NAMALWA (cell line): ENCODE results near the gene RAI1.
"Not testable (repeated sequence)": the region's sequence is repeated elsewhere in the genome, so short reads cannot be mapped to it uniquely, and the experiment has no call there.

Source experiments
- DNase-seq: peaks from one replicate; pipeline ENCODE4 v3.0.0-alpha.2; 2015; ENCODE audit warnings: low spot score

Gene RAI1

GRCh38 chr17:17800504-17801021 is 119.3 kb downstream of the RAI1 start:
- DNase-seq = no peak

DNA sequence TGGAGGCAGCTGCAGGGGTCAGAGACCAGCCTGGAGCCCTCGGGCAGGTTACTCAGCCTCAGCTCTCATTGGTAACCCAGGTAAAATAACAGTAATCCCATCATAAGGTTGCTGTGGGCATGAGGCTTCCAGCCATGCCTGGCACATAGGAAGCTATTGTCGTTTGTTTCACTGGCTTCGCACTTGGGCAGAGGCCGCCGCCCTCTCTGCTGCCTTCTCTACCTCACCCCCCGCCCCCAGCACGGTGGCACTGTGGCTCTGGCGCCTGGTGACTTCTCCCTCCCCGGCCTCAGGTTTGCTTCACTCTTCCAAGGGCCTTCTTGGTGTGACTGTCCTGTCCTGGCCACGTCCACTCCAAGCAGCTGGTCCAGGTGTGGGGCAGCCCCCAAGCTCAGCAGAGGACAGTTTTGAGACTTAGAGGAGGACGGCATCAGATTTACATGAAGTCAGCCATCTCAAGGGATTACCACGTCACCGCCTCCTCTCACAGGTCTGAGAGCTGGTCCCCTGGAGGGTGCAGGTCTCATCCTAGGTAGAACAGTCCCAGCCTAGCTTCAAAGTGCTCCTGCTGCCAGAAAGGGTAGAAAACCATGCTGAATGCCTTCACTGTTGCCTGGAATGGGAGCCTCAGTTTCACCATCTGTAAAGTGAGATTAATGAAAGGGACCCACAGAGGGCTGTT is 120.7 kb downstream of the RAI1 start:
- no peak for DNase-seq

DNA sequence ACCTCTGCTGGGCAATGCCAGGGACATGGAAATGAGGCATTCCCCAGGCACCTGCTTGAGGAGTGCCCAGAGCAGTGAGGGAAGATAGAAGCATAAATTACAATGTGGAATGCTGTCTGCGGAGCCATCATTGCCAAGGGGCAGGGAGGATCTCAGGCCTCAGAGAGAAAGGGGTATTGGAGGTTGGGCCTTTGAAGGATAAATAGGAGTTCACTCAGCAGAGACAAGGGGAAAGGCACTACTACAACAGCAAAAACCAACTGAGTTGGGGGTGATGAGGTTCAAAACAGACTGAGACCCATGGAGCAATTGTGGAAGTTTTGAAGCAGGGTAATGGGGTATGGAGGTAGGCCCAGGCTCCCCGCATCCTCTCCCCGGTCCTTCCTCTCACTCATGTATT is 122.7 kb downstream of the RAI1 start:
- DNase-seq = no peak

- DNase-seq = no peak
Observed at GRCh38 chr17:17805575-17805974, 124.3 kb downstream of the RAI1 start.

DNA sequence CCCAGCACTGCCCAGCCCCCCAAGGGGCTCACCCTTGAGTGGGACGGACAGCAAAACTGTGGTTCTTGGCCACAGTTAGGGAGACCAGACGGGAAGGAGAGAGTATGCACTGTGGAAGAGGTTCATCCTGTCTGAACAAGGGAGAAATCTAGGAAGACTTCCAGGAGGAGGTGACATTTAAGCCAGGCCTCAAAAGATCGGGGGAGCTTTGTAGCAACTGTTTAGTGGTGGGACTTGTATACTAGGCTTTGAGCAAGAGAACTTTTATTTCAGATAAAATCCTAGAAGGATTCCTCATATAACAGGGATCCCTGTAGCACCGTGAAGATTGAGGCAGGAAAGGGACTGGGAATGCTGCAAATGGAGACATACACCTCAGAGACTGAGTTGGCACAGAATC is 124.8 kb downstream of the RAI1 start:
- no peak for DNase-seq

- DNase-seq = no peak
Observed at GRCh38 chr17:17806611-17807274, 125.5 kb downstream of the RAI1 start.

- DNase-seq = no peak
Observed at GRCh38 chr17:17807440-17807839, 126.2 kb downstream of the RAI1 start.

DNA sequence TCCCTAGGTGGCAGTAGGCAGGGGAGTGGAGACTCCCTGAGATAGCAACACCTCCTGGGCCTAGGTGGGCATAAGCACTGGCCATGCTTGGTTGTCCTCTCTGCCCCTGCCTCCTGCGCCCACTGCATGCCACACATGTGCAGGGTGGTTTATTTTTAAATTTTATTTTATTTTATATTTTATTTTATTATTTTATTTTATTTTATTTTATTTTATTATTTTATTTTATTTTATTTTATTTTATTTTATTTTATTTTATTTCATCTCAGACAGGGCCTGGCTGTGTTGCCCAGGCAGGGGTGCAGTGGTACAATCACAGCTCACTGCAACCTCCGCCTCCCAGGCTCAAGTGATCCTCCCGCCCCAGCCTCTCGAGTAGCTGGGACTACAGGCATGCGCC is 126.9 kb downstream of the RAI1 start:
- not testable (repeated sequence) for DNase-seq

DNA sequence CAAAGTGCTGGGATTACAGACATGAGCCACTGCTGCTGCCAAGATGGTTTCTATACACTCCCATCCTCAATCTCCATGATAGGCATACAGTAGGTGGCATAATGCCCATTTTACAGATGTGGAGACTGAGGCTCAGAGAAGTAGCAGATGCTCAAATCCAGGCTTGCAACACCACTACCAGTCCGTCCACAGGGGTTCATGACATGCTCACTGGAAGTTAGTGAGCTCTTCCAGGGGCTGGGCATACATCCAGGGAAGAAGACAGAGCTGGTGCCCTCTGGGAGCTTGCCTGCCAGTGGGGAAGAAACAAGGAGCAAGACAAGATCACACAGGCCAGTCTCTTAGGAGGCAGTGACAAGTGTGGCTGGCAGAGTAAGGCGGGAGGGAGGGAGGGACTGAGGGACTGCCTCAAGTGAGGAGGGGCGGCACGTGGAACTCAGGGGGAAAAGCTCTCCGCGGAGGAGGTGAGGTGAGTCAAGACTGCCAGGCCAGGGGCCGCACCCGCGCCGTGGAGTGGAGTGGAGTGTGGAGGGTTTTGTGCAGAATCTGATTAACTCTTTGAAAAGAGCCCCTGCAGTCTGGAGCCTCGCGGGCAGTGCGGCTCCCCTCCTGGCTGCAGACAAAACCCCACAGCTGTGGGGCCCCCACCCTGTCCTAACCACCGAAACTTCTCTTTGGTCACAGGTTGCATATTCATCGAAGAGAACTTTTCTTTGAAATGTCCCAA is 127.6 kb downstream of the RAI1 start:
- DNase-seq = no peak

GRCh38 chr17:17809531-17810083 is 128.3 kb downstream of the RAI1 start:
- DNase-seq = no peak

DNA sequence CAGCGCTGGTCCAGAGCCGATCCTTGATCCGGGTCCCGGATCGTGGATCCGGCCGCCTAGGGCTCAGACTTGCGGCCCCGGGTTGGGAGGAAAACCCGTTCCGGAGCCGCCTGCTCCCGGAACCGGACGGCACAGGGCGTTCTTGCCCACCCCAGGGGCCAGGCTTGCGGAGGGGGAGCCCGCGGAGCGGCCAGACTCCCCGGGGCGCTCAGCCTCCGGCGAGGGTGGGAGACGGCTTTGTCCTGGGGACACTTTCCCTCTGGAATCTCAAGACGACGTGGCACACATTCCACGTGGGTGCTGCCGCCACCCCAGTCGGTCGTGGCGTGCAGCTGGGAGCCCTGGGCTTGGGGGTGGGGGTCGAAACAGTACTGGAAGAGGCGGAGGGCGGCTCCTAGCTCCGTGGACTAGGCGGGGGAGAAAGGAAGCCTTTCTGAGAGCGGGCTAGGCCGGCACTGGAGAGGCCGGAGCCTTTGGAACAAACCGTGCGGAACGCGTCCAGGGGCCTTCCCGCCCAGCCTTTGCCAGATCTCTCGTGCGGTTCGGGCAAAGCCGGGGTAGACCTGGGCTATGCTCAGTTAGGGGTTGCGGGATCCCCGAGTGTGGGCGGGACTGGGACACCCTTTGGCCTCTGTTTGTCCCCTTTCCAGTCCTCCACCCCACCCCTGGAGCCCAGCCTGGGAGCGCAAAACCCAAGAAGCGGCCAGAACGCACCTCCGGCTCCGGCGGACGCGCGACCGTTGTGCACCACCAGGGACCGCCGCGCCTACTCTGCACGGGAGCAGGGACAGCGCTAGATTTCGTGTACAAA is 129.0 kb downstream of the RAI1 start:
- DNase-seq = no peak

DNA sequence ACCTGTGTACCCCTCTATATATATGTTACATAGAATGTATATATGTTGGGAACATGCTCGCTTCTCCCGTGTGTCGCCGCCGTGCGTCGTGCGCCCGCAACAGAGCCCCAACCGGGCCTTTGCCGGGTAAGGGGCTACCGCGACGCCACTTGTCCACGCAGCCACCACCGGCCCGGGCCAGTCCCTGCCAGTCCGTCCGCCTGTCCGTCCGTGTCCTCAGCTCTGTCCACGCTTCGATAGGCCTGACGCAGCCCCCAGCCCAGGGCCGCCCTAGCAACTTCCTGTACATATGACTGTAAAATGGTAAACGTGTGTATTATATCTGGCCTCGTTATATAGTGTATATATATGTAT is 129.6 kb downstream of the RAI1 start:
- DNase-seq = no peak

GRCh38 chr17:17811381-17812210 is 130.3 kb downstream of the RAI1 start:
- no peak for DNase-seq

DNA sequence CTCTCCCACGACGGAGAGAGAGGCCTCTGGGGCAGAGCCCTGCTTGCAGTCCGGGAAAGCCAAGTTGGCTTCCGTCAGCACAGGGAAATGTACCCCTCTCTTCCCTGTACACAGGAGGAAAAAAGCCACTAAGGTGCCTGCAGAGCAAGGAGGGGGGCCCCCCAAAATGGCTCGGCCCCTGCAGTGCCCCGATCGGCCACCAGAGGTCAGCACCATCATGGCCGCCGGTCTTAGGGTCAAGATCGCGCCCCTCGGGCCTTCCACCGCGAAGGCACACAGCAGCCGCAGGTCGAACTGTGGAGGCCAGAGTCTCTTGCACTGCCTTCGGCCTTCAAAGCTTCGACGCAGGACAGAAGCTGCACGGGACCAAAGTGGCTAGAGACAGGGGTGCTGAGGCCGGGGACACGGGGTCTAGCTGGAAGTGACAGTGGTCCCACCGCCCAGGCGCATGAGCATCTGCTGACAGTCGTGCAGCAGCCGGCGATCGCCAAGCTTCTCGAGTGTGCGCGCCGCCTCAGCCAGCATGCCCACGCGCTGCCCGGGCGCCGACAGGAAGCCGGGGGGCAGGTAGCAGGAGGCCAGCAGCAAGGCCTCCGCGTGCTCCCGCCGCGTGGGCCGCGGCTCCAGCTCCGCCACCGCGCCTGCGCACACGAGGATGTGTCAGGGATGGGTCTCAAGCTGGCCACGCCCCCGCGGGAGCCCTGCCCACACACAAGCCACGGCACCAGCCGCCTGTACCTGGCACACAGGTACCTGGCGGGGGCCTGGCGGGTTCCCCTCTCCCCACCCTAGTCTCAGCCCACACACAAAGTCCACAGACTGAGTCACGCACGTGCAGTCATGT is 131.2 kb downstream of the RAI1 start:
- DNase-seq = peak; percentile 37

GRCh38 chr17:17813055-17813724 is 131.9 kb downstream of the RAI1 start:
- no peak for DNase-seq

DNA sequence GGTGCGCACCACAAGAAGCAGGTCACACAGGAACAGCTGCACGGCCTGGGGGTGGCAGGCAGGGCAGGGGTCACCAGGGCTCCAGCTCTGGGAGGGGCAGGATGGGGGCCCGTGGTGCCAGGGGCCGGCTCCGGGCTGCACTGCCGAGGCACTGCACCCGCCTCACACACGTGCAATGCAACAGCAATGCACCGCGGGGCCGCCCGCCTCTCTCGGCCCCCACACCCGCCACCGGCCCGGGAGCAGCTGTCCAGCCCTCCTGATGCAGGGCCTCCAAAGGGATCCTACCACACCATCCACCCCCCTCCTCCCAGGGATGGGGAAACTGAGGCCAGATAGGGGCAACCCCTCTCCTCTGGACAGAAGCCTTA is 132.5 kb downstream of the RAI1 start:
- DNase-seq = no peak

DNA sequence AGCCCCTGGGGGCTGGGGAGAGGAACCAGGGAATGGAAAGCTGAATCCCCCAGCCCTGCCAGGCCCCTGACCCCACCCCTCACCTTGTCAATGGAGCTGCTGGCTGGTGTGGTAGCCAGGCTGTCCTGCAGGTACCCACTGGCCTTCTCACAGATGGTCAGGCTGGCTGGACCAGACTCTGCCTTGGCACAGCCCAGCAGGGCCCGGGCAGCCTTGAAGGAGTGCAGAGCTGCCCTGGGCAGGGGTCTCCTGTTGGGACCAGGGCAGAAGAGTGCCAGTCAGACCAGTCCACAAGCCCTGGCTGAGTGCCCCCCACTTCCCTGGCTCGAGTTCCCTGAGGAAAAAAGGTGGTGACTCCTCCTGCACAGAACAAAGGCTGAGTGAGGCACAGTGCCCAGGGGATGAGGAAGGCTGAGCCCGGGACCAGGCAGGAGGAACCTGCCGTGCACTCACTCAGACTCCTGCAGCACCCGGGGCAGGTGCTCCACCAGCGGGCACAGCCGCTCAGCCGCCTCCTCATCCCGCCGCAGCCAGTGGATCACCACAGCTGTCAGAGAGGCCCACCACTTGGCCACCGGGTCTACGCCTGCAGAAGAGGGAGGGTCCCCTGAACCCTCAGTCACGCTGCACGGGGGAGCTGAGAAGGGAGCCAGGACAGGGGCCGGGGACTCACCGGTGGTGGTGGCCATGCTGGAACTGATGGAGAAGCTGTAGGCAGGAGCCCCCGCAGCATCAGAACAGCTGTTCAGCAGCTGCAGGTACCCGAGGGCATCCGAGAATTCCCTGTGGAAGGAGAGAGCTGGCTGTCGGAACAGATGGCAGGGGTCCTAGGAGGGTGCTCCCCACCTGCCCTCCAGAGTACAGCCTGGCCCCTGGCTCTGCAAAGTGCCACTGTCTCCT is 133.2 kb downstream of the RAI1 start:
- no peak for DNase-seq

DNA sequence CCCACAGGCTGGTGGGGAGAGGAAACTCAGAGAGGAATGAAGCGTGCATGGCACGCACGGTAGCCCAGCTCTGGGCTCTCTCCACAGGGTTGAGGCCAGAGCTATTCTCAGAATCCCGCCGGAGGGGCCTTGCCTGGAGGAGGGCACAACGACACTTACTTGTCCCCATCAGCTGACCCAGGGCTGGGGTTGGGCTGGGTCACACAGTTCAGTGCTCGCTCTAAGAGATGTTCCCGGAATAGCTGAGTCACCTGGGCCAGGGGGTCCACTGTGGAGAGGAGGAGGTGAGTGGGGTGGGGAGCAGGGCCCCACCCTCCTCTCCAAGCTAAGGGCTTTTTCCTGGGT is 133.8 kb downstream of the RAI1 start:
- no peak for DNase-seq
